GM18499 (cell line): ENCODE results near the gene GASK1A.
"Not testable (repeated sequence)": the region's sequence is repeated elsewhere in the genome, so short reads cannot be mapped to it uniquely, and the experiment has no call there.

Experiments
- ATAC-seq: cut with Tn5 transposase; IDR thresholded peaks from one replicate; pipeline ENCODE4 v1.9.1; 2021; ENCODE audit warnings: moderate number of reproducible peaks; ENCODE audit not compliant: insufficient read depth, unreplicated experiment

GASK1A gene

DNA sequence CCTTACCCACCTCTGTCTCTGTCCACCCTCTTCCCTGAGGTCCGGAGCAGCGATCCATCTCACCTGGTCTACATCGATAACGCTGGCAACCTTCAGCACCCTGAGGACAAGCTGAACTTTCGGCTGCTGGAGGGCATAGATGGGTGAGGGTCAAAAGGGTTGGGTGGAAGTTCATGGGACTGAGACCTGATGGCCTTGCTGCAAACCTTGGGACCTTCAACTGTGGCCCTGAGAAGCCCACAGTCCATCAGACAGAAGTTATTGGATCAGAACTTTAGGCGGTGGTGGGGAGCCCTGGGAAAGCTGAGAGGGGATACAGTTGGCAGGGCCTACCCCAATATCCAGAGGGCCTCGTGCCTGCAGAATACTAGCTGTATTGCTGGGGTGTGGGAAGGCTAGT lies 76.3 kb downstream of the GASK1A start:
- ATAC-seq, result no peak

GRCh38 chr3:43055806-43056770 lies 77.0 kb downstream of the GASK1A start:
- ATAC-seq, result no peak

- ATAC-seq, result no peak
Measured at GRCh38 chr3:43059456-43059855, 80.3 kb downstream of the GASK1A start.

DNA sequence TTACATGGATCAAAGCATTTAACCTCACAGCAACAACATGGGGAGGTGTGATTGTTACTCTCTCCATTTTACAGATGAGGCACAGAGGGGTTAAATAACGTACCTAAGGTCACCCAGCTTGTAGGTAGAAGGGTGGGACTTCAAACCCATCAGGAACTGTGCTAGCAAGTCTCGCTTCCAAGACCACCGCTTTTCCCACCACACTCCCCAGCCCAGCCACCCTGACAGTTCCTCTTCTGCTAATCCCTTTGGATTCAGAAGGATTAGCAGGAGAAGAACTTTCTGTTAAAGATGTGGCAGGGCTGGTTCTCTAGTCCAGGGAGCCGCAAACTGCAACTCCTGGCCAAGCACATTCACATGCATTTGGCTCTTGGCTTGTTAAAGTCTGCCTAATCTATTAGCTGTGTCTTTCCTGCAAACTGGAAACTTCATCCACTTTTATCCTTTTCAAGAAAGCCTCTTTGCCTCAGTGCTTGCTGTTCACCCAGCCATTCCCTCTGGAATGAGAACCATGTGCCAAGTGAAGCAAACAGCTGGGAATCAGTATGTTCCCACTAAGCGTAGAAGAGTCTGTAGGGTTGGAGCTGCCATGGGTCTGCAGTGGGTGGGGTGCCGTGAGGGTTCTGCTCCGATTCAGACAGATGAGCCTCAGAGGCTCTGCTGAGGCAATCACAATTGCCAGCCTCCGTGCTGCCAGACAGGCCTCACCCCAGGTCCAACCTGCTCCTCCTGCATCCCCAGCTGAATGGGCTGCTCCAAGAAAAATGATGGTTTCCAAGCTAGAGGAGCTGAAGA lies 82.2 kb downstream of the GASK1A start:
- ATAC-seq, result no peak

- no peak for ATAC-seq
Measured at GRCh38 chr3:43062040-43062563, 83.0 kb downstream of the GASK1A start.

DNA sequence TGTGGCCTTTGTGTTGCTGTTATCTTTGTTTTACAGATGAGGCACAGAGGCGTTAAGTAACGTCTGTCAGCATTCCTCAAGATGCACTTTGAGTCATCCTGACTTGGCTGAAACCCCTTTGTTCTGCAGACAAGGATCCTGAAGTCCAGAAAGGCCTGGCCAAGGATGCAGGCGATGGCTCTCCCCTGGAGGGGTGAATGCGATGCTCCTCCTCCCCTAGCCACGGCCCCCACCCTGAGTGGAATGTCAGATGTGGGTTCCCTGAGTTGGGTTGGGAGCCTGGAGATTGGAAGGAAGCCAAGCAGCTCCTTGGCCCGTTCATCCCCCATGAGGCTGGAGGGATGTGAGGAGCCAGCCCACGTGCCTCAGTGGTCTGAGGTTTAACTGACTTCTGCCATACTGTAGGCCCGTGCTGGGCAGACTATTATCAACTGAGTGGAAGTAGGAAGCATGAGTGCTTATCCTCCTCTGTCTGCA lies 83.5 kb downstream of the GASK1A start:
- ATAC-seq, result no peak

GRCh38 chr3:43063114-43063513 lies 84.0 kb downstream of the GASK1A start:
- ATAC-seq, result no peak

- ATAC-seq, result not testable (repeated sequence)
Measured at GRCh38 chr3:43070670-43071069, 91.6 kb downstream of the GASK1A start.

DNA sequence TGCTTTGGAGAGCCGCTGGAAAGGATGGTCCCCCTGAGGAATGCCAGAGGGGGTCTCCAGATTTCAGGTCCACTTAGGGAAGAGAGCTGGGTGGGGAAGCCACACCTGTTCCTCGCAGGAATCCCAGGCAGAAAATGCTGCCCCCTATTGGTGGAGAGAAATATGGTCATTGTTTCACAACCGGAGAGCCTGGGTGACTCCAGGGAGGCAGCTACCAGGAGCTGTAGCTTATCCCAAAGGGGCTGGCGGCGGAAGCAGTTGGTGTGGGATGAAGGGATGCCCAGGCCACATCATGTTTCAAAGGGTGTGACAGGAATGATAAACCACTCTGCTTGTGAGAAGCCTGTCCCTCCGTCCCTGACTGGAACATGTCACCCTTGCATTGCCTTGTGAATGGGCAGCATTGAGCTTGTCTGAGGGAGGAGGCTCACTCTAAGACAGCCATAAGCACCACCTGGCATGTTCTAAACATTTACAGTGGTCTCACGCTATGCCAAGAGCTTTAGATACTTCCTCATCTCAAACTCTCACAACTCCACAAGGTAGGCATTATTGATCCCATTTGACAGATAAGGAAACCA lies 92.3 kb downstream of the GASK1A start:
- no peak for ATAC-seq

DNA sequence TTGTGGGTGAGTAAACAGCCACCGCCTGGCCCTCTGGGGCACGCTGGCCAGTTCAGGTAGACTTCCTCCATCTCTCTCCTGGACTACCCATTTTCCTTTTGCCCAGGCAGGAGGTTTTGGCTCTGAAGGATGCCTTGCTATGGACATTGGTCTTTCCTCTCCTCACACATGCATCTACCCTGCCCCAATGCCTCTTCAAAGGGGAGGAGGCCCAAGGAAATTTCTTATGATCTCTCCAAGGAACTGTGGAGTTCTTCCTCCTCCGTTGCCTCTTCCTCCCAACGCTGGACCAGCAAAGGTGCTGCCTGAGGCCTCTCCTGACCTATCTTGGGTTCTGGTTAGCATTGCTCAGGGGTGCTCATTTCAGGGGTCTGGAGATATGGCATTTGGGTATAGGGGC lies 93.2 kb downstream of the GASK1A start:
- ATAC-seq, result no peak

DNA sequence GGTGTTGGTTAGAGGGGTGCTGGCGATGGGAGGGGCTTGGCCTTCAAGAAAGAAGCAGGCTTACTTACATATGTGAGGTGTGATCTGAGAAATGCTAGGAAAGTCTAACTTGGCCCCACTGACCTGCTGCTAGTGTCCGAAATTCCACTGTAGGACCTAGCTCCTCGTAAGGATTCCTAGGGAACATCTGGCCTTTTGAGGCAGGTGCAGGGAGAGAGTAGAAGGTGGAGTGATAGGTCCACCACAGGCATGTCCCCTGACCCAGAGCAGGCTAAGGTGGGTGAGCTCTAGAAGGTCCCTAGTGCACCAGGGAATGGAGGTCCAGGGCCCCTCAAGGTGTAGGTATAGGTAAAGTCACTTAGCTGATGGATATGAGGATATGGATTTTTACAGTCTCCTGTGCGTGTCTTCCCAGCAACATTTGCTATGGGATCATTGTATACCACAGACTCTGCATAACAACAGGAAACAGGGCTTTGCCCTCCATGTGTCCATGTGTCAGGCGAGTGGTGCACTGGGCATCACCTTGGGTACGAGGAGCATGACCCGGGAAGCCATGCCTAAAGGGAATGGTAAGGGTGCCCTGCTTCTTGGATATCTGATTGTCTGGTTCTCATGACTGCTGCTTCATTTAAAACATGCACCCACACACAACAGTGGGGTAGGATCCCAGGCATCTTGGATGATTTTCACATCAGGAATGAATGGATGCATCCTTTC lies 94.2 kb downstream of the GASK1A start:
- no peak for ATAC-seq

DNA sequence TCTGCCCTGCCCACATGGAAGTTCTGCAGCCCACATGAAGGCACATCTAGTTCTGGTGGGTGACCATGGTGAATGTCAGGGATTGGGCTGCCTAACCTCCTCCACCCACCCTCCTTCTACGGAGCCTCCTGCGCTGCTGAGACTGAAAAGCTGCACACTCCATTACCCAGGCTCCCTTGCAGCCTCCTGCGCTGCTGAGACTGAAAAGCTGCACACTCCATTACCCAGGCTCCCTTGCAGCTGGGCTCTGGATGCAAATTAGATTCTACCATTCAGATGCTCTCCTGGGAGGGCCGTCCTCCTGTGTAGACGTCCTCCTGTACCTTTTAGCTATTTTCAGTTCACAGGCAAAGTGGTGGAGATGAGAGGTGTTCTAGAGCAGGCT lies 94.7 kb downstream of the GASK1A start:
- ATAC-seq, result no peak

- ATAC-seq, result no peak
Measured at GRCh38 chr3:43074482-43074881, 95.4 kb downstream of the GASK1A start.

DNA sequence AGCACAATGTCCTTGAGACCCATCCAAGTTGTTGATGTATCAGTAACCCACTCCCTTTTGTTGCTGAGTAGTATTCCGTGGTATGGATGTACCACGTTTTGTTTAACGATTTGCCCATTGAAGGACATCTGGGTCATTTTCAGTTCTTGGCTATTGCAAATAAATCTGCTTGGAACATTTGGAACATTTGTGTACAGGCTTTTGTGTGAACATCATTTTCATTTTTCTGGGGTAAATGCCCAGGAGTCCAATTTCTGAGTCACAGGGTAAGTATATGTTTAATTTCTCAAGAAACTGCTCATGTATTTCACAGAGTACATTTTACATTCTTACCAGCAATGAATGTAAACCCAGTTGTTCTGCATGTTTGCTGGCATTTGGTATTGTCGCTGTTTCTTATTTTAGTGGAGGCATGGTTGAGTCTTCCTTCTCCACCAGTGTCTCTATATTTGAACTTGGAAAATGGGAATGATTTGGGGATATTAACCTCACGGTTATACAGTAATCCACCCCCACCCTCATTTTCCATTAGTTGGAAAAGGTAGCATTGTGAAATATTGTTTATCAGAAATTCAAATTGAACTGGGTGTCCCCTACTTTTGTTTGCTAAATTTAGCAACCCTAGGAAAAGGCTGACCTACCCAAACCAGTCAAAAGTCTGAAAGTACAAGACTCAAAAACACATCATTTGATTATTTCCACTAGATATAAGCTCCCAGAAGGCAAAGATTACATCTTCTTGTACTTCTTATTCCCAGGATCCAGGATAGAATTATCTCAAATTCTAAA lies 96.0 kb downstream of the GASK1A start:
- no peak for ATAC-seq

- no peak for ATAC-seq
Measured at GRCh38 chr3:43075904-43076661, 97.0 kb downstream of the GASK1A start.

- ATAC-seq, result no peak
Measured at GRCh38 chr3:43076857-43077256, 97.7 kb downstream of the GASK1A start.

DNA sequence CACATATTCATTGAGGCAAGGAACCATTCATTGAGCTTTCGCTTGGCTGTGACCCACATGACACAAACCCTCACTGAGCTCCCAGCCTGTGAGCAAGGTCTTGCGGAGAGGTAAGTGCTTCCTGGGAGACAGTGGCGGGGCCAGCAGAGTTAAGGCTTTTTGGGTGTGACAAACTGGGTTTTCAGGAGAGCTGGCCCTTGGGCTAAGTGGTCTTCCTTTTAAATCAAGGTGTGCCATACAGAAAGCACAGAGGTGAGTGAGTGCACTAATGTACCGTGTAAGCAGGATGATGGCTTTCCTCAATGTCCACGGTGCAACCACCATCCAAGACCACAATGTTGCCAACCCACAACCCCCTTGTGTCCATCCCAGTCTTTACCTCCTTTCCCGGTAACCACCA lies 98.2 kb downstream of the GASK1A start:
- no peak for ATAC-seq

DNA sequence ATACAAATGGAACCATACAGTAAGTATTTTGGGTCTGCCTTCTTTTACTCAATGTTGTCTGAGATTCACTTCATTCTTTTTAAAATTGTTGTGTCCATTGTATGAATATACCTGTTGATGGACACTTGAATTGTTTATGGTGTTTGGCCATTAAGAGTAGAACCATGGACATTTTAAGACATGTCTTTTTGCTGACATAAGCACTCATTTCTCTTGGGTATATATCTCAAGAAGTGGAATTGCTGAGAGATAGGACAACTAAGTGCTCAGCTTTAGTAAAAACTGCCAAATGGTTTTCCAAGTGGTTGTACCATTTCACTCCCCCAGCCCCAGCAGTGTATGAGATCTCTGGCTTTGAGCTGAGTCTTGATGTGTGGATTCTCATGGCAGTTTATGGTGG lies 98.6 kb downstream of the GASK1A start:
- ATAC-seq, result no peak
